Measurements from ENCODE around the gene NARS2.

DNA sequence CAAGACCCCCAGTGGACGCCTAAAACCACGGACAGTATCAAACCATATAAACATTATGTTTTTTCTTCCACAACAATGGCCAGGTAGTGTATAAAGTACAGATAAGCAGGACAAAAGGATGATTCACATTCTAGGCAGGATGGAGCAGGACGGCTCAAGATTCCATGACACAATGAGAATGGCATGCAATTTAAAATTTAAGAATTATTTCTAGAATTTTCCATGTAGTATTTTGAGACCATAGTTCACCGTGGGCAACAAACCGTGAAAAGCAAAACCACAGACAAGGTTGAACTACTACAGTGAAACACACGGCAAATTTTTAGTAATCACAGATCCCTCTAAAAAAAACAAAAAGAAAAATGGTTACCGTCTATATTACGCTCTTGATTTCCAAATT lies 7.5 kb downstream of the NARS2 start:
- no peak for TF ChIP-seq YY1 (IDR thresholded peaks at IDR 0.05; ENCODE audit: insufficient read depth, insufficient read length)
- no peak for TF ChIP-seq SUZ12 (IDR thresholded peaks at IDR 0.05; ENCODE audit: extremely low read depth, insufficient read depth, insufficient read length)

All from NT2/D1 (cell line).